ENCODE measurements around the gene ALMS1.
"Not testable (repeated sequence)": the region's sequence is repeated elsewhere in the genome, so short reads cannot be mapped to it uniquely, and the experiment has no call there.

The ALMS1 gene

DNA sequence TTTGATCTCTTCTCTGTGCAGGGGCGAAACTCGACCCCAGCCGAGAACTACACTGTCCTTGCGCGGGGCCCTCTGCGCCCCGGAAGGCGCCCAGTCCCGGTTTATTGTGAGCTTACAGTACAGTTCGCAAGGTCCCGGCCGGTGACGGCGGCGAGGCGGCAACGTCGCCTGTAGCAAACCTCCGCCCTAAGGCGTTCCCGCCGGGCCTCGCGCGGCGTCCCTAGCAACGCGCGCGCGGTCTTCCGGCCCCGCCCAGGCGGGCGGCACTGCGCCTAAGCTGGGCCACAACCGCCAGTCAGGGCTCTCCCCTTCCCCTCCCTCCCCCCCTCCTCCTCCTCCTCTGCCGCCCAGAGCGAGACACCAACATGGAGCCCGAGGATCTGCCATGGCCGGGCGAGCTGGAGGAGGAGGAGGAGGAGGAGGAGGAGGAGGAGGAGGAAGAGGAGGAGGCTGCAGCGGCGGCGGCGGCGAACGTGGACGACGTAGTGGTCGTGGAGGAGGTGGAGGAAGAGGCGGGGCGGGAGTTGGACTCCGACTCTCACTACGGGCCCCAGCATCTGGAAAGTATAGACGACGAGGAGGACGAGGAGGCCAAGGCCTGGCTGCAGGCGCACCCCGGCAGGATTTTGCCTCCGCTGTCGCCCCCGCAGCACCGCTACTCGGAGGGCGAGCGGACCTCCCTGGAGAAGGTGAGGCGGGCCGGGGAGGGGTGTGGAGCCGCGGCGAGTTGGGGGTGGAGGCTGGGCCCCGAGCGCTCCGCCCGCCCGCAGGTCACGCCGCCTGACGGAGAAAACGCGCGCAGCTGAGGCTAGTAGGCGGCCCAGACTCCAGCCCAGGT lies at the start of gene ALMS1:
Gene ALMS1 (plus strand): TSS at position 333 of the 838 bp plus-strand sequence. CDS start 33 bp downstream, at position 366.
- DNase-seq, result peak; percentile 96

DNA sequence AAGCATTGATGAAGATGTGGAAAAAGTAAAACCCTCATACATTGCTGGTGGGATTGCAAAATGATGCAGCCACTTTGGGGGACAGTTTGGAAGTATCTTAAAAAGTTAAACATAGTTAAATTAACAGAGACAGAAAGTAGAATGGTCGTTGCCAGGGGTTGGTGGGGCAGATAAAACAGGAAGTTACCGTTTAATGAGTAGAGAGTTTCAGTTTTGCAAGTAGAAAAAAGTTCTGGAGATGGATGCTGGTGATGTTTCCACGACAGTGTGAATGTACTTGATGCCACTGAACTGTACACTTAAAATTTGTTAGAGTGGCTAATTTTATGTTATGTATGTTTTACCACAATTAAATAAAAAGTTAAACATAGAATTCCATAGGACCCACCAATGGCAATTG lies 47.8 kb upstream of the ALMS1 start:
- no peak for DNase-seq

GRCh38 chr2:73339201-73339600 lies 46.4 kb upstream of the ALMS1 start:
- no peak for DNase-seq

GRCh38 chr2:73341039-73341438 lies 44.6 kb upstream of the ALMS1 start:
- no peak for DNase-seq

GRCh38 chr2:73343992-73344391 lies 41.6 kb upstream of the ALMS1 start:
- no peak for DNase-seq

- not testable (repeated sequence) for DNase-seq
Measured at GRCh38 chr2:73344747-73345146, 40.9 kb upstream of the ALMS1 start.

DNA sequence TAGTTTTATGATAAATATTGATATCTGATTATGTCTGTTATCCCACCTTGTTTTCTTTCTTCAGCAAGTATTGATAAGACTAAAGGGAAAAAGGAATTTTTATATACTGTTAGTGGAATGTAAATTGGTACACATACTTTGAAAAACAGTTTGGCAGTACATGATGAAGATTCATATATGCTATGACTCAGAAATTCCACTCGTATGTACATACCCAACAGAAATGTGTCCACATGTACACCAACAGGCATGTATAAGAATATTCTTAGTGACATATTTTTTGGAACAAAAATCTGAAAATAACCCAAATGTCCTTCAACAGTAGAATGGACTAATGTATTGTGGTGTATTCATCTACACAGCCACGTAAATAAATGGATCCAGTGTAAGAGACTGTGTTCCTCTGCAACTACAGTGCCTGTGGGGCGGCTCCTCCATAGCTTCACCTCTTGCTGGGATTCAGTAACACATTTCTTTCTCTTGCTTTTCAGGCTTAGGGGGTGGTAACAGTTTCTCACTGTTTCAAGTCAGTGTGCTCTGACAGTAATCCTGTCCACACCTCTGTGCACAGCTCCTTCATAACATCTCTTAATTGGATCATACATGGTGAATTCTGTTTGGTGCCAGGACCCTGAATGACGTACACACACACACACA lies 35.5 kb upstream of the ALMS1 start:
- no peak for DNase-seq

- DNase-seq, result no peak
Measured at GRCh38 chr2:73356097-73356496, 29.5 kb upstream of the ALMS1 start.

DNA sequence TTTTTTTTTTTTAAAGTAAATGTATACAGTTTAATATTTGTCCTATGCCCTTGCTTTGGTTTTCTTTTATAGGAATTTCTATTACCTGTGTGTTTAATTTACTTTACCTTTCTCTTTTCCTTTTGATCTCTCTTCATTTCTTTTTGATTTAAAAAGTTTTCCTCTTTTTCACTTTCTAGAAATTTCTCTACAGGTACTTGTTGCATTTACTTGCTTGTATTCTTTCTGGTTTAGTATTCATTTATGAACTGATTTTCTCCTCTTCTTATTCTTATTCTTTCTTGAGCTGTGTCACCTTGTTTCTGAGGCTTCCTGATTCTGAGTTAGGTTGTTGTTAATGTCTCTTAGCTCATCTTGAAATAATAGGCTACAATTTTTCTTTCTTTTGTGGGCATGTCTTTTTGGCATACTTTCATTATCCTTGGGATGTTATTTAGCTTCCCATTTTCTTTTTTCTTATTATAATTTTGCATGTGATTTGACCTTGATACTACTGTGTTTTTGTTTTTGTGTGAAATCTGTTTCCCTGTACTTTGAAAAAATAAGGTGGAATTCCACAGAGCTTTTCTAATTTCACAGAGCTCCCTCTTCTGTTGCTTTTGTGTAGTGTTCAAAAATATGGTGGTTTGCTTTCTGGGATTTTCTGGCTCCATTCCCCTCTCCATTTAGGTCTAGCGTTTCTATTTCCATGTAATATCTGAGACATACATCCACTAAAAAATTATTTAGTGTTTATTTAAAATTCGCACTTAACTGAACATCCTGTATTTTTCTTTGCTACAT lies 25.5 kb upstream of the ALMS1 start:
- DNase-seq, result no peak

- DNase-seq, result no peak
Measured at GRCh38 chr2:73366060-73366459, 19.6 kb upstream of the ALMS1 start.

DNA sequence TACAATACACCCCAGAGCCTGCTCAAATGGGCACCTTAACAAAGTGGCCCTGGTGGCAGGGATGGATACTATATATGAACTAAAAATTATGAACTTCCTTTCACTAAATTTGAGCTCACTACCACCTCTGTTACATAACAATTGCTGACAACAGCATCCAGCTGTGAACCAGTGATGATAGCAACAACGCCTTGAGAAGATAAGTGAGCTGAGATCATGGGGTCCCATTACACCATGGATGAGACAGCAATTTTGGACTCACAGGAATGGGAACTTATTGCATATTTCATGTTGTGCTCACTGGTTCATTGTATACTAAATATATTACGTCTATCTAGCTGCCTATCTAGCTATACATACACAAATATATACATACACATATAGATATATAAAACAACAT lies 16.9 kb upstream of the ALMS1 start:
- no peak for DNase-seq

GRCh38 chr2:73370348-73370747 lies 15.3 kb upstream of the ALMS1 start:
- DNase-seq, result no peak

DNA sequence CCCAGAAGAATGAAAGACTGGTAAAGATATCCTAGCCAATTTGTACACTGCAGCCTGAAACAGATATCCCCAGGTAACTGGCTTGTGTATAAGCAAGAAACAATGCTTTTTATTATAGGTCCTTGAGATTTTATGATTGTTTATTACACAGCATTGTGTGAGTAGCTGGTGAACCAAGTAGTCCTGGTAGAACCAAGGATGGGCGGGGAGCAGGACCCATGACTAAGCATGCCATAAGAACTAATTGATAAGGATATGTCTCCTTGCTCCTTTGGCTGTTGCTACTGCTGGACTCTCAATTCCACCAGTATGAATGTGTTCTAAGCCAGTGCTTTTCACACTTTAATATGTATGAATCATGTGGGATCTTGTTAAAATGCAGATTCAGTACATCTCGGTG lies 12.3 kb upstream of the ALMS1 start:
- no peak for DNase-seq

GRCh38 chr2:73374269-73374668 lies 11.4 kb upstream of the ALMS1 start:
- DNase-seq, result no peak

- no peak for DNase-seq
Measured at GRCh38 chr2:73376681-73377080, 9.0 kb upstream of the ALMS1 start.

GRCh38 chr2:73383036-73383435 lies 2.6 kb upstream of the ALMS1 start:
- DNase-seq, result no peak

DNA sequence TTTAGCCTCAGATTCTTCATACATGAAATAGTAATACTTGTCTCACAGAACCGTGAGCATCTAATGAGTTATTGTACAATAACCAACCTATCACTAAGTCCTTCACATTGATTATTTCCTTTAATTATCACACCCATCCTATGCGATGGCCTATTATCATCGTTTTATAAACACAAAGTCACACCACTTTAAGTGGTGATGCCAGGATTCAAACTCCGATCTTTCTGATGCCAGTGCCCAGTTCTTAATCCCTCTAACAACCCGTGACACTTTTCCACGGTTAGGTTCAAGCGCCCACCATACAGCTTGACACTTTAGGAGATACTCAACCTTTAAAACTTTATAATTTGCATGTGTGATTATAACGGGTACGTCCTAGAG lies 523 bp upstream of the ALMS1 start:
- no peak for DNase-seq

- DNase-seq, result no peak
Measured at GRCh38 chr2:73386342-73386868, 769 bp downstream of the ALMS1 start.

- no peak for DNase-seq
Measured at GRCh38 chr2:73386894-73387636, 1.4 kb downstream of the ALMS1 start.

- DNase-seq, result no peak
Measured at GRCh38 chr2:73402386-73403103, 16.9 kb downstream of the ALMS1 start.

GRCh38 chr2:73403237-73403636 lies 17.6 kb downstream of the ALMS1 start:
- no peak for DNase-seq

DNA sequence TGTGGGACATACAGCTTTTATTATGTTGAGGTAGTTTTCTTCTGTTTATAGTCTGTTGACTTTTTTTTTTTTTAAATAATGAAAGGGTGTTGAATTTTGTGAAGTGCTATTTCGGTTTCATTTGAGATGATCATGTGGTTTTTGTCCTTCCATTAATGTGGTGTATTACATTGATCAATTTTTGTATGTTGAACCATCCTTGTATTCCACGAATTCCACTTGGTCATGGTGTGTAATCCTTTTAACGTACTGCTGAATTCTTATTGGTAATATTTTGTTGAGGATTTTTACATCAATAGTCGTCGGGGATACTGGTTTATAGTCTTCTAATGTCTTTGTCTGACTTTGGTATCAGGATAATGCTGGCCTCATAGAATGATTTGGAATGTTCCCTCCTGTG lies 18.8 kb downstream of the ALMS1 start:
- no peak for DNase-seq

Measured in suppressor macrophage treated with lipopolysaccharide for 4 hours (primary cell).